Stimulated activated CD8-positive, alpha-beta memory T cell treated with anti-CD3 and anti-CD28 coated beads, Interleukin-7, amount 100 ng/mL, for 24 hours (primary cell): ENCODE measurements around the gene CPHXL2.

Experiments used
- DNase-seq: peaks from one replicate; pipeline ENCODE4 v3.0.0-alpha.2; 2020; ENCODE audit warnings: low read depth

The CPHXL2 gene

GRCh38 chr16:75640598-75640997, 36.2 kb downstream of the CPHXL2 start:
- DNase-seq, result no peak

- DNase-seq, result no peak
These were observed 41.8 kb downstream of the CPHXL2 start for GRCh38 chr16:75635036-75635435.

GRCh38 chr16:75632857-75633256, 44.0 kb downstream of the CPHXL2 start:
- no peak for DNase-seq

GRCh38 chr16:75630052-75630451, 46.8 kb downstream of the CPHXL2 start:
- no peak for DNase-seq

- DNase-seq, result no peak
These were observed 47.7 kb downstream of the CPHXL2 start for GRCh38 chr16:75629132-75629531.

GRCh38 chr16:75628351-75628750, 48.5 kb downstream of the CPHXL2 start:
- DNase-seq, result no peak

GRCh38 chr16:75627851-75628250, 49.0 kb downstream of the CPHXL2 start:
- DNase-seq, result no peak

- DNase-seq, result no peak
These were observed 50.0 kb downstream of the CPHXL2 start for GRCh38 chr16:75626806-75627205.

- no peak for DNase-seq
These were observed 51.9 kb downstream of the CPHXL2 start for GRCh38 chr16:75624921-75625334.

GRCh38 chr16:75622761-75623605, 53.8 kb downstream of the CPHXL2 start, which contains the start of gene ADAT1:
Gene ADAT1 (minus strand): TSS chr16:75623281. CDS start chr16:75620799, 2,482 bp downstream.
- DNase-seq, result peak; percentile 95

- no peak for DNase-seq
These were observed 55.7 kb downstream of the CPHXL2 start for GRCh38 chr16:75621170-75621477.

- DNase-seq, result no peak
These were observed 56.3 kb downstream of the CPHXL2 start for GRCh38 chr16:75620326-75621169.

GRCh38 chr16:75618780-75619179, 58.0 kb downstream of the CPHXL2 start:
- no peak for DNase-seq

- DNase-seq, result no peak
These were observed 59.7 kb downstream of the CPHXL2 start for GRCh38 chr16:75617121-75617520.

GRCh38 chr16:75616521-75617010, 60.2 kb downstream of the CPHXL2 start:
- no peak for DNase-seq

- DNase-seq, result no peak
These were observed 61.2 kb downstream of the CPHXL2 start for GRCh38 chr16:75615619-75616018.

GRCh38 chr16:75614066-75614897, 62.5 kb downstream of the CPHXL2 start:
- DNase-seq, result no peak
